T-helper 2 cell treated with Interferon-gamma antibody and Interleukin-4, amounts not matched to agents 5 μg/mL and 100 μg/mL, for 36 hours (primary cell): ENCODE data around the gene OSBPL3.
A peak's percentile ranks its signal among the peaks of the same experiment; 100 is the strongest.

ENCODE experiments used
- DNase-seq: peaks from one replicate; pipeline ENCODE4 v3.0.0; 2021; ENCODE audit warnings: low spot score
- H3K27ac Mint-ChIP-seq: one replicate; pipeline ENCODE4 v1.8.0; 2021; ENCODE audit warnings: mild to moderate bottlenecking, mixed read lengths
- H3K27me3 Mint-ChIP-seq: one replicate; pipeline ENCODE4 v1.8.0; 2021; ENCODE audit warnings: low read depth, mixed read lengths
- H3K36me3 Mint-ChIP-seq: one replicate; pipeline ENCODE4 v1.8.0; 2021; ENCODE audit warnings: low read depth, mixed read lengths
- H3K4me1 Mint-ChIP-seq: one replicate; pipeline ENCODE4 v1.8.0; 2021; ENCODE audit warnings: low read depth, mixed read lengths
- H3K4me3 Mint-ChIP-seq: one replicate; pipeline ENCODE4 v1.8.0; 2022; ENCODE audit warnings: mild to moderate bottlenecking, moderate library complexity, mixed read lengths
- H3K9me3 Mint-ChIP-seq: one replicate; pipeline ENCODE4 v1.8.0; 2021; ENCODE audit warnings: mixed read lengths

The OSBPL3 gene

DNA sequence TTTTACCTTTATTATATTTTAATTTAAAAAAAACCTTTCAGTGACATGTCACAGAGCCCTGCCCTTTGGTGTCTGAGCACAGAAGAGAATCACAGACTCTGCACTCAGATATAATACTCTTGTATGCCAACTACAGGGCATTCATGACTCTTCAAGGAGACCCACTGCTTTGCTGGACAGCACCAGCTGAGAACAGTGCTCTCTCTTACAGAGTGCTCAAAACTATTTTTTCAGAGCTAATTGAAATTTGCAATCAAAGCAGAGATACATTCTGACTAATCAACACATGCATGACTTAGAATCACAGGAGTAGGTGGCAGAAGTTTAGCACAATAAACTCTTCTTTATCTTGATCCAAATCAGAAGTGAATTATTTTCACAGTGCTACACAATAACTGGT, 99.1 kb downstream of the OSBPL3 start:
- Mint-ChIP-seq H3K4me1 (peaks cover 59% of the 10 kb centered on the region), H3K36me3 (peaks cover 37% of the 10 kb centered on the region), H3K4me3 (no peak overlapping the region), H3K9me3 (no peaks in the 10 kb centered on the region), H3K27me3 (no peaks in the 10 kb centered on the region), H3K27ac (no peak overlapping the region)
- DNase-seq, result no peak

DNA sequence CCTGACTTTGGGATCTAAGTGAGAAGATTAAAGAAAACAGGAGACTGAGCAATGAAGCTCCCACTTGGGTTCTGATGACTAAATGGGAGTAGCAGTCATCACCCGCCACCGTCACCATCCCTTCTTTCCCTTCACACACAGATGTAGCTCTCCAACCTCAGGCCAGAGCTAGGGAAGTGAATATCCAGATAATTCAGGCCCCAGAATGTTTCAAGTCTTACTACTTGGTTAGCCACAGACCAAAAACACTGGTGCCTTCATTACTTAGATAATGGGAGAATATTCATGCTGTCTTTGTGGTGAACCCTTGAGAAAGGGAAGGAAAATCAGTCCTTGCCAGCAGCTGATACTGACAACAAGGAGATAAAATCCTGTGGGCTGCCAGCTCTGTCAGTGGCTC, 100.7 kb downstream of the OSBPL3 start:
- DNase-seq, result no peak
- Mint-ChIP-seq H3K4me1 (peaks cover 50% of the 10 kb centered on the region), H3K27me3 (no peaks in the 10 kb centered on the region), H3K27ac (no peak overlapping the region), H3K4me3 (no peak overlapping the region), H3K36me3 (peaks cover 27% of the 10 kb centered on the region), H3K9me3 (no peaks in the 10 kb centered on the region)

DNA sequence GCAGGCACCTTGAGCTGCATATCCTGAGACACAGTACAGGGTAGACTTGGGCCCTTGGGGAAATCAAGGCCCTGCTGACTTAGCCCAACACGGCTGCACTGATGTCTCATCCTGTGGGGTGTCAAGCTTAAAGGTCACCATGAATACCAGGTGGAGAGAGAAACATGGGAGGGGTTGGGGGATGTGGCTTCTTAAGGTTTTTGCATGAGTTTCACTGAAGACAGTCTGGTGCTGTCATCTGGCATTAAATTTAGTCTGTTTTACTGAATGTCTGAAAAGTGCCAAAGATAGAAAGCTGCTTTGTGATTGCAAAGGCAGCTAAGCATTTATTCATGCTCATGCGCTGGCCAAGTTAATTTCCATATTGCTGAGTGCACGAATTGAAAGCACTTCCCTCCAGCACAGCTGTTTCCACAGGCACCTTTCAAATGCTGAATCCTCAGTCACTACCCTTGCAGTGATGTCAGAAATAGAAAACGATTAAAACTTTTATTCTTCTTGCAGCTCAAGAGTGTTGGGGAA, 102.1 kb downstream of the OSBPL3 start:
- H3K27me3 Mint-ChIP-seq, result no peaks in the 10 kb centered on the region
- H3K4me3 Mint-ChIP-seq, result peak overlapping the region; percentile 68
- H3K36me3 Mint-ChIP-seq, result peaks cover 20% of the 10 kb centered on the region
- H3K27ac Mint-ChIP-seq, result peak overlapping the region; percentile 78
- peak; percentile 54 for DNase-seq
- H3K4me1 Mint-ChIP-seq, result peaks cover 45% of the 10 kb centered on the region
- H3K9me3 Mint-ChIP-seq, result no peaks in the 10 kb centered on the region

DNA sequence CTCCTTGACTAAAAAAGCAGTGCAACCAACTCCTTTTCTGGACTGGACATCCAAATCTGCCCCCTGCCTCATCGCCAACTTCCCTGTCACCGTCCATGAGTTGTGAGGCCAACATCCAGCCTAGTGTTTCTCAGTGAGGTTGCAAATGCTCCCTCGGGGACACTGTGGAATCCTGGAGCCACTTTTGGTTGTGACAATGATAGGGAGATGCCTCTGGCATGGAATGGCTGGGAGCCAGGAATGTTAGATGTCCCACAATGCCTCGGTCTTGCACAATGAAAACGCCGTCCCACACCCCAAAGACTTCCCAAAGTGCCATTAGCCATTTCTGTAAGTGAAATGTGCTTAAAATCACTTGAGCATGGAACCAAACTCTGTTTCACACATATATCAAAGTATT, 105.2 kb downstream of the OSBPL3 start:
- DNase-seq, result no peak
- Mint-ChIP-seq H3K27ac (no peak overlapping the region), H3K4me3 (no peak overlapping the region), H3K9me3 (no peaks in the 10 kb centered on the region), H3K4me1 (peaks cover 43% of the 10 kb centered on the region), H3K36me3 (peaks cover 27% of the 10 kb centered on the region), H3K27me3 (no peaks in the 10 kb centered on the region)

DNA sequence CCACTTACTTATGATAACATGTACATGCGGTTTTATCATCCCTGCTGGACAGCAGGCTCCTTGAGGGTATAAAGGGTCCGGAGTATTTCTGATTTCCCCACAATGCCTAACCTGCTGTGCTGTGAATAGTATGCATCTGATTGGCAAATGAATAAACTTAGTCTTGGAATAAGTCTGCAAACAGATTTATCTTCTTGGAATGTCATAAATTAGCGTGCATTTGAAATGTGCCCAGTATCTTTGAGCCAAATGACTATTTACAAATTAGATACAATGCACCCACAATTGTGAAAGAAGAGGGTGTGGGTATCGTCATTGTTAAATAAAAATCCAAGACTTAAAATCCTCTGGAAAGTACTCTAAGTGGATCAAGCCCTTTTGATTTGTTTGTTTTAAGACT, 106.0 kb downstream of the OSBPL3 start:
- Mint-ChIP-seq H3K27ac (no peak overlapping the region), H3K4me1 (peaks cover 38% of the 10 kb centered on the region), H3K27me3 (no peaks in the 10 kb centered on the region), H3K36me3 (peaks cover 30% of the 10 kb centered on the region), H3K4me3 (no peak overlapping the region), H3K9me3 (no peaks in the 10 kb centered on the region)
- DNase-seq, result no peak

DNA sequence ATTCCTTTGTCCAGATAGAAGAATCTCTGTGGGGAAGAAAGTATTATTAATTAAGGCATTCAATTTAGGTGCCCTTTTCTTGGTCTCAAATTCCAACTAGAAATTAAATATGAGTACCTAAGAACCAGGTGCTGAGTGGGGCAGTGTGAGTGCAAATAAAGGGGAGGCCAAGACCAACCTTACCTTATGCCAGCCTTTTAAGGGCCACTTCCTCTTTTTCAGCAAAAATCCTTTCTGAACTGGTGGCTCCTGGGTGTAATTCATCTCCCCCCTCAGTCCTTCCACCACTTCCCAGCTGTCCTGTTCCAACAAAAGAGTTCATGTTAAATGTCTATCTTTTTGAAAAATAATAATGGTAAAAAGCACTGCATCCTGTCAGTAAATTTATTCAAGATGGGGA, 108.2 kb downstream of the OSBPL3 start:
- Mint-ChIP-seq H3K36me3 (peaks cover 44% of the 10 kb centered on the region), H3K4me1 (peaks cover 28% of the 10 kb centered on the region), H3K27ac (no peak overlapping the region), H3K4me3 (no peak overlapping the region), H3K27me3 (no peaks in the 10 kb centered on the region), H3K9me3 (no peaks in the 10 kb centered on the region)
- DNase-seq, result no peak

DNA sequence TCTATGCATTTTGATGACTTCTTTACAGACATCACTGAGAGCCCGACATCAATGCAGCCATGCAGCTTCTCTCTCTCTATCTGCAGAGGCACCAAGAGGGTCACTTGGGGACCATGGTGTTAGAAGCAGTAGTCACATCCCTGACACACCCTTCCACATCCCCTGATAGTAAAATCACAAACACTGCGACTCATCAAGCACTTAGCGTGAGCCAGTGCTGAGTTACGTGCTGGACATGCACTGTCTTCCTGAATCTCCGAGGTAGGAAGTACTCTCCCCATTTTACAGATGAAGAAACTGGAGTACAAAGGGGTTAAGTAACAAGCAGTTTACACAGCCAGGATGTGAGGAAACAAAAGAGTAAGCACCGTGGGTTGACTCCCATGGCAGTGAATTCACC, 109.2 kb downstream of the OSBPL3 start:
- peak overlapping the region; percentile 49 for H3K27ac Mint-ChIP-seq

DNA sequence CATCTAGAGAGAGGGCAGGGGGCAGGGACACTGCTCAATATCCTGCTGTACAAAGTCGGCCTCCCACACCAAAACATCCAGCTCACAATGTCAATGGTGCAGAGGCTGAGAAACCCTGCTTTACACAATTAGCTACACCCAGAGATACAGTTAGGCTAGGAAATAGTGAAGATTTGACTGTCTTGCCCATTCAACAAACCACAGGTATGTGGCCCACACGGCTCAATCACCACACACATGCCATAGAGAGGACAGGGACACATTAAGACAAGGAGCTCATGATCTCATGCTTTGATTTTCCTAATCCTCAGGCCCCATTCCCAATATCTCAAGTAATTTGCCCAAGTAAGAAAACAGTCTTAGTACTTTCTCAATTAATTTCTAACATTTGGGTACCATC, 110.4 kb downstream of the OSBPL3 start:
- Mint-ChIP-seq H3K36me3 (peaks cover 62% of the 10 kb centered on the region), H3K4me1 (peaks cover 40% of the 10 kb centered on the region), H3K27me3 (no peaks in the 10 kb centered on the region), H3K27ac (no peak overlapping the region), H3K4me3 (no peak overlapping the region), H3K9me3 (no peaks in the 10 kb centered on the region)
- DNase-seq, result no peak

More for the DNA sequence above, 109.2 kb downstream of the OSBPL3 start:
- Mint-ChIP-seq H3K4me1 (peaks cover 34% of the 10 kb centered on the region), H3K27me3 (no peaks in the 10 kb centered on the region), H3K4me3 (no peak overlapping the region), H3K36me3 (peaks cover 53% of the 10 kb centered on the region), H3K9me3 (no peaks in the 10 kb centered on the region)
- no peak for DNase-seq

DNA sequence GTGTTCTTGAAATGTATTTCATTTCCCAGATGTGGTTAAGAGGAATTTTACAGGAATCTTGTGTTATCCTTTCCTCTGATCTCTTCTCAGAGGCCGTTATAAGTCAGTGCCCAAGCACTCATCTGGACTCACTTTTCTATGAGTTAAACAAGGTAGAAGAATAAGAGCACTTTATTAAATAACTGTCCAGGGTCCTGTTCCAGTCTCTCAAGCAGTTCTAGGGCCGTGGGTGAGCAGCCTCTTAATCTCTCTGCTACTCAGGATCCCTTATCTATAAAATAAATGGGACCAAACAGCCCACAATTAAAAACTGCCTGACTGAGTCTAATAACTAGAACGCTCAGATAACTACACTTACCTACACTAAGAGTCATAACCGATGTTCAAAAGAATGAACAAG, 111.2 kb downstream of the OSBPL3 start:
- DNase-seq, result no peak
- H3K27me3 Mint-ChIP-seq, result no peaks in the 10 kb centered on the region
- H3K4me1 Mint-ChIP-seq, result peaks cover 46% of the 10 kb centered on the region
- H3K4me3 Mint-ChIP-seq, result no peak overlapping the region
- H3K36me3 Mint-ChIP-seq, result peaks cover 70% of the 10 kb centered on the region
- peak overlapping the region; percentile 20 for H3K27ac Mint-ChIP-seq
- H3K9me3 Mint-ChIP-seq, result no peaks in the 10 kb centered on the region

DNA sequence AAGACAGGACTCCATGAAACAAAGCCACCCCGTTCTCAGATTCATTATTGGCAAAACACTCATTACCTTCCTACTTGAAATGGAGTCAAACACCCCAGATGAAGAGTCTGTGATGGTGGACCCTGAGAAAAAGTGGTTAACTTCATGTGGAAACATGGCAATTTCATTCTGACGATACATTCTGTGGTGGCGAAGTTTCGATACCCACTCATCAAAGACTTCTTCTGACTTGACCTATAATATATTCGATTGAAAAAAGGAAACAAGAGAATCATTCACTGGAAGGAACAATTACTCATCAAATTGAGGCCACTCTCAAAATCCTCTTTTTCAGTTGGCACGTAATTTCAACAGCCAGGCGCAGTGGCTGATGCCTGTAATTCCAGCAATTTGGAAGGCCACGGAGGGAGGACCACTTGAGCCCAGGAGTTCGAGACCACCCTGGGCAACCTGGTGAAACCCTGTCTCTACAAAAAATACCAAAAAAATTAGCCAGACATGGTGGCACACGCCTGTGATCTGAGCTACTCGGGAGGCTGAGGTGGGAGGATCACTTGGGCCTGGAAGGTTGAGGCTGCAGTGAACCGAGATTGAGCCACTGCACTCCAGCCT, 113.9 kb downstream of the OSBPL3 start:
- peak overlapping the region; percentile 32 for H3K27ac Mint-ChIP-seq
- H3K4me3 Mint-ChIP-seq, result no peak overlapping the region
- H3K36me3 Mint-ChIP-seq, result peaks cover 85% of the 10 kb centered on the region
- peaks cover 44% of the 10 kb centered on the region for H3K4me1 Mint-ChIP-seq
- DNase-seq, result peak; percentile 76
- no peaks in the 10 kb centered on the region for H3K9me3 Mint-ChIP-seq
- no peaks in the 10 kb centered on the region for H3K27me3 Mint-ChIP-seq

DNA sequence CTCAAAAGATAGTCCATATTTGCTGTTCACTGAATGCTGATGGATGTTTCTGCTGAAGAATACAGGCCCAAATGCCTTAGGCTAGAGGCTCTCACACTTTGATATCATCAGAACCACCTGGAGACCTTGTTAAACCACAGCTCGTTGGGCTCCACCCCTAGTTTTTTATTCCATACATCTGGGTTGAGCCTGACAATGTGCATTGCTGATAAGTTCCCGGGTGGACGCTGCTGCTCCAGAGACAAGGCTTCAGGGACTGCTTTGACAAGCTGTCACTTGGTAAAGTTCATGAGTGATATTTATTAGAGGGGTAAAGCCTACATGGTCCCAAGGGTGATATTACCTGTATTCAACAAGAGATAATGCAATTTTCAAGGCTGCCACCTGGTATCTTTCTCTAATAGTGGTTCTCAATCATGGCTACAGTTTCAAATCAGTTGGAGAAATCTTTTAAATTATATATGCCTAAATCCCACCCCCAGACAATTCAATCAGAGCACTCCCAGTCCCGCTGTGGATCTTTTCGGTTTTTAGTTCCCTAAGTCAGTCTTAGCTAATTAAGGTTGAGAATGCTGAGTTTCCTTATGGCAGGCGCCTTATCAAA, 115.7 kb downstream of the OSBPL3 start:
- Mint-ChIP-seq H3K9me3 (no peaks in the 10 kb centered on the region), H3K4me1 (peaks cover 37% of the 10 kb centered on the region), H3K27me3 (no peaks in the 10 kb centered on the region), H3K4me3 (no peak overlapping the region), H3K36me3 (peaks cover 82% of the 10 kb centered on the region), H3K27ac (no peak overlapping the region)
- DNase-seq, result no peak

DNA sequence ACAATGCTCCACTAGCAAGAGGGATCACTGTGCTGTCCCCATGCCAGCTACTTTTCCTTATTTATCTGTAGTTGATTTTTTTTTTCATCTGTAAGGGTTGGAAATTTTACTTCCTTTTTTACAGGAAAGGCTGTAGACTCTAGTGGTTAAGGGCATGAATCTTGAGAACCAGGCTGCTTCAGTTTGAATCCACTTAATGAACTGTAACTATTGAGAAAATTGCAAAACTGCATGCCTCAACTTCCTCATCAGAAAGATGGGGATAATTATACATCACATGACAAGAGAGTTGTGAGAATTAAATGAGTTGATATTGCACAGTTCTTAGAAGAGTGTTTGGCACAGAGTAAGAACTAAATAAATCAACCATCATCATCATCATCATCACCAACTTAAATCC, 116.4 kb downstream of the OSBPL3 start:
- no peak for DNase-seq
- Mint-ChIP-seq H3K27me3 (no peaks in the 10 kb centered on the region), H3K36me3 (peaks cover 83% of the 10 kb centered on the region), H3K4me3 (no peak overlapping the region), H3K4me1 (peaks cover 36% of the 10 kb centered on the region), H3K9me3 (no peaks in the 10 kb centered on the region), H3K27ac (no peak overlapping the region)

DNA sequence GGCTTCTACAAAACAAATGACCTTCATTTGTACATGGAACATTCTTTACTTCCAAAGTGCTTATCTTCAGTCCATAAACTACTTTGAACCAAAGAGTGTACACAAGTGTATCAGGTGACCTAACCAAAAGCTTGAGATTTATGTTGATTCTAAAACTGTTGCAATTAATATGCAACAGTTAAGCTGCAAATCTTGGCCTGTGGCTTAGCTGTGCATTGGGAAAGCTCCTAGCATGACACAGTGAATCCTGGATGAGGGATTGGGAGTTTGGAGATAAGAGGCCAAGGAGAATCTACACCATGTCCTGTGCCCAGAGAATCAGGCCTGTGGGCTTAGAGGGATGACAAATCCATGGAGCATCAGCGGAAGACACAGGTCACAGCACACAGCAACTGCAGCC, 117.5 kb downstream of the OSBPL3 start:
- peaks cover 35% of the 10 kb centered on the region for H3K4me1 Mint-ChIP-seq
- peaks cover 81% of the 10 kb centered on the region for H3K36me3 Mint-ChIP-seq
- no peaks in the 10 kb centered on the region for H3K27me3 Mint-ChIP-seq
- no peak for DNase-seq
- no peak overlapping the region for H3K4me3 Mint-ChIP-seq
- H3K9me3 Mint-ChIP-seq, result no peaks in the 10 kb centered on the region
- peak overlapping the region; percentile 73 for H3K27ac Mint-ChIP-seq

DNA sequence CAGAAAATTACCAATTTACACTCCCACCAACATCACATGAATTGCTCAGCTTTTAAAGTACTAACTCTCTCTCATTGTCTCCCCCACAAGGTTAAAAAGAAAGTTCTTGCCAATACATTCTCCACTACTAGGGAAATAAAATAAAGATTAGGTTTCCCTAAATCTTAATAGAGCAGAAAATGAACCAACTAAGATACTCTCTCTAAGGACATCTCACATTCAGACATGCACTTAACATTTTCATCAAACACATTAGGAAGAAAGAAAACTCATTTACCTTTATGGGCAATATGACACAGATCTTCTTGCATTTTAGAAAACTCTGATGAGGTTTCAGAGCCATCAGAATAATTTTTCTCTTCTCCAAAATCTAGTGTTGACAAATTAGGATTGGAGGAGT, 118.6 kb downstream of the OSBPL3 start:
- Mint-ChIP-seq H3K27me3 (no peaks in the 10 kb centered on the region), H3K9me3 (no peaks in the 10 kb centered on the region), H3K4me1 (peaks cover 29% of the 10 kb centered on the region), H3K27ac (no peak overlapping the region), H3K4me3 (no peak overlapping the region), H3K36me3 (peaks cover 75% of the 10 kb centered on the region)
- DNase-seq, result no peak

DNA sequence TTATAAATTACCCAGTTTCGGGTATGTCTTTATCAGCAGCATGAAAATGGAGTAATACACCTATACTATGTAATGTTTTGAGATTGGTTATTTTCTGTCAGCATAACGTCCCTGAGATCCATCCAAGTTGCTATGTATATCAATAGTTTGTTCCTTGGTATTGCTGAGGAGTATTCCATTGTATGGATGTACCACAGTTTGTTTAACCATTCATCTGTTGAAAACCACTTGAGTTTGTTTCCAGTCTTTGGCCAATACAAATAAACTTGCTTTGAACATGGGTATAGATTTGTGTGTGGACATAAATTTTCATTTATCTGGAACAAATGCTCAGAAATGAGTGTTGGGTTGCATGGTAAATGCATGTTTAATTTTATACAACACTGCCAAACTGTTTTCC, 119.4 kb downstream of the OSBPL3 start:
- Mint-ChIP-seq H3K36me3 (peaks cover 73% of the 10 kb centered on the region), H3K4me1 (peaks cover 27% of the 10 kb centered on the region), H3K27me3 (no peaks in the 10 kb centered on the region), H3K9me3 (no peaks in the 10 kb centered on the region), H3K4me3 (no peak overlapping the region), H3K27ac (no peak overlapping the region)
- no peak for DNase-seq
